Panc1 (cell line): ENCODE data around the gene CHPF2. TPM values are rescaled to one million over a fixed set of nuclear protein-coding genes. Genes with fewer than 3 reads are reported as not detected.

Source experiments
- ATAC-seq: fragments of 200-7000 bp; cut with Tn5 transposase; 2 replicates; pipeline ENCODE4 v1.9.1; 2020; ENCODE audit warnings: mild to moderate bottlenecking, moderate library complexity
- BruUV-seq: library from RNA; stranded (reverse); fragments of 400-500 nt; replicated peaks from 2 replicates; lab custom pipeline; 2021; lab: Mats Ljungman, UMichigan
- CTCF ChIA-PET: fragments of 300-600 bp; sonication (Branson Sonifier 250); formaldehyde crosslinking; loops from one replicate; lab custom pipeline; 2022; ENCODE audit warnings: antibody characterized with exemption; lab: Charles Lee
- POLR2A ChIA-PET: fragments of 300-600 bp; sonication (Branson Sonifier 250); formaldehyde crosslinking; loops from one replicate; lab custom pipeline; 2022; ENCODE audit warnings: antibody characterized with exemption; lab: Charles Lee
- DNase-seq: peaks from one replicate; pipeline ENCODE4 v3.0.0-alpha.2; 2010; ENCODE audit warnings: low read depth, low spot score
- H3K27ac ChIP-seq: 2 replicates; pipeline ENCODE4 v1.5.1; 2011; ENCODE audit warnings: mild to moderate bottlenecking, low read length, inconsistent platforms
- H3K27me3 ChIP-seq: fragments of 200-500 bp; sonication (Bioruptor generic); 2 replicates; pipeline ENCODE4 v1.6.0; 2014; ENCODE audit warnings: low read length, inconsistent platforms; ENCODE audit not compliant: control insufficient read depth, insufficient read depth
- H3K36me3 ChIP-seq: fragments of 200-500 bp; sonication (Bioruptor generic); 2 replicates; pipeline ENCODE4 v1.5.1; 2014; ENCODE audit warnings: inconsistent platforms, mild to moderate bottlenecking, low read length, moderate library complexity; ENCODE audit not compliant: control insufficient read depth, insufficient read depth
- H3K4me1 ChIP-seq: 2 replicates; pipeline ENCODE4 v1.5.1; 2011; ENCODE audit warnings: inconsistent platforms, mild to moderate bottlenecking, low read length, moderate library complexity; ENCODE audit not compliant: control insufficient read depth, insufficient read depth
- H3K4me3 ChIP-seq, 2 experiments: 2 replicates each; pipeline ENCODE4 v1.5.1; 2011 to 2012; ENCODE audit warnings: low read depth in 2 of 2, low read length in 2 of 2, mild to moderate bottlenecking in 2 of 2, inconsistent platforms in 1 of 2, moderate library complexity in 1 of 2
- H3K9me3 ChIP-seq: fragments of 200-500 bp; sonication (Bioruptor generic); 2 replicates; pipeline ENCODE4 v1.5.1; 2014; ENCODE audit warnings: low read depth, mild to moderate bottlenecking, inconsistent platforms, low read length, moderate library complexity; ENCODE audit not compliant: control insufficient read depth, insufficient read depth
- POLR2AphosphoS5 ChIP-seq: IDR thresholded peaks from 2 replicates; pipeline ENCODE4 v1.6.1; 2012; ENCODE audit warnings: mild to moderate bottlenecking, low read depth, low read length, moderate library complexity
- SIN3A ChIP-seq: IDR thresholded peaks from 2 replicates; pipeline ENCODE4 v1.6.1; 2012; ENCODE audit warnings: low read depth, mild to moderate bottlenecking, low read length, moderate library complexity, borderline replicate concordance; ENCODE audit not compliant: insufficient read depth
- TCF7L2 ChIP-seq: IDR thresholded peaks from 2 replicates; pipeline ENCODE4 v1.6.1; 2011; ENCODE audit warnings: mild to moderate bottlenecking, low read depth, low read length, inconsistent platforms
- in situ Hi-C: cut with HindIII; loops from 2 replicates; pipeline ENCODE4 v1.10.0; 2016; ENCODE audit warnings: low sequenced_read_pairs, low pct_unique_long_range_greater_than_20kb
- intact Hi-C: fragments of 100-400 bp; cut with micrococcal nuclease; formaldehyde crosslinking; loops from one replicate; pipeline ENCODE4 v1.10.0; 2022; ENCODE audit not compliant: unreplicated experiment
- total RNA-seq: library from RNA; stranded (reverse); gene quantifications from one replicate; pipeline ENCODE4 v1.2.1, GENCODE V29; 2021; ENCODE audit not compliant: unreplicated experiment
- TF ChIP-seq, protein P1 (sequence below): fragments of 450-650 bp; IDR thresholded peaks from 2 replicates; pipeline ENCODE4 v1.5.1; 2017; ENCODE audit warnings: mild to moderate bottlenecking
- TF ChIP-seq, protein P2 (sequence below), 2 experiments: IDR thresholded peaks; 2 replicates each; pipeline ENCODE4 v1.6.1; 2011 to 2012; ENCODE audit warnings: low read depth in 2 of 2, control low read depth in 1 of 2, low read length in 1 of 2, mild to moderate bottlenecking in 1 of 2, moderate library complexity in 1 of 2; ENCODE audit not compliant: insufficient read depth in 1 of 2

Gene CHPF2
- total RNA-seq, 1 experiment from 2014 or later = 44.9 TPM

DNA sequence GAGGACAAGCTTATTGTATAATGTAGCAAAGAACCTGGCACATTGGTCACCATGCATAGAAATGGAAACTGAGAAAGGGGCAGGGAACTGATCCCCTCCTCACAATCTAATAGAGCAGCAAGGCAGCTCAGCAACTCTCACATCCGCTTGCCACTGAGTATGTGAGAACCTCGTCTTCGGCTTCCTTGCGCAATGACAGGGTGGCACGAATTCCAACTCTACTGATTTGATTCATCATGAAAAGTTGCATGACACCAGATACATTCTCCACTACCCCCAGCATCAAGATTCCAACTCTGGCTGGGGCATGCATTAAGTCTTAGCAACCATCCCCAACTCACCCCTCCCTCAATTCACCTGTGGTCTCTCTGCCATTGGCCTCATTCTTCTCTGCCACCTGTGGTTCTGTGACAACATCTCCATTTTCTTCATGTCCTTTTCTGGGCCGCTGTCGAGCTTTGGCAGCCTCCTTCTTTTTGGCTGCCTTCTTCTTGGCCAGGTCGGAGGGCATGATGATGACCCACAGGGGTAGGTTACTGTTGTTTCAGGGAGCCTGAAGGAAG lies 6.3 kb upstream of the CHPF2 start:
- no peaks in the 10 kb centered on the region for H3K27me3 ChIP-seq
- POLR2A ChIA-PET = no interaction called here
- H3K4me1 ChIP-seq = peaks cover 17% of the 10 kb centered on the region
- peak overlapping the region; percentile 83 for H3K27ac ChIP-seq
- DNase-seq (no peak), ATAC-seq (no peak)
- in situ Hi-C loops = no loop called here
- TF ChIP-seq, protein P1, sequence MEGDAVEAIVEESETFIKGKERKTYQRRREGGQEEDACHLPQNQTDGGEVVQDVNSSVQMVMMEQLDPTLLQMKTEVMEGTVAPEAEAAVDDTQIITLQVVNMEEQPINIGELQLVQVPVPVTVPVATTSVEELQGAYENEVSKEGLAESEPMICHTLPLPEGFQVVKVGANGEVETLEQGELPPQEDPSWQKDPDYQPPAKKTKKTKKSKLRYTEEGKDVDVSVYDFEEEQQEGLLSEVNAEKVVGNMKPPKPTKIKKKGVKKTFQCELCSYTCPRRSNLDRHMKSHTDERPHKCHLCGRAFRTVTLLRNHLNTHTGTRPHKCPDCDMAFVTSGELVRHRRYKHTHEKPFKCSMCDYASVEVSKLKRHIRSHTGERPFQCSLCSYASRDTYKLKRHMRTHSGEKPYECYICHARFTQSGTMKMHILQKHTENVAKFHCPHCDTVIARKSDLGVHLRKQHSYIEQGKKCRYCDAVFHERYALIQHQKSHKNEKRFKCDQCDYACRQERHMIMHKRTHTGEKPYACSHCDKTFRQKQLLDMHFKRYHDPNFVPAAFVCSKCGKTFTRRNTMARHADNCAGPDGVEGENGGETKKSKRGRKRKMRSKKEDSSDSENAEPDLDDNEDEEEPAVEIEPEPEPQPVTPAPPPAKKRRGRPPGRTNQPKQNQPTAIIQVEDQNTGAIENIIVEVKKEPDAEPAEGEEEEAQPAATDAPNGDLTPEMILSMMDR = no peak
- TF ChIP-seq SIN3A (no peak), TCF7L2 (no peak), POLR2AphosphoS5 (no peak)
- TF ChIP-seq, protein P2, sequence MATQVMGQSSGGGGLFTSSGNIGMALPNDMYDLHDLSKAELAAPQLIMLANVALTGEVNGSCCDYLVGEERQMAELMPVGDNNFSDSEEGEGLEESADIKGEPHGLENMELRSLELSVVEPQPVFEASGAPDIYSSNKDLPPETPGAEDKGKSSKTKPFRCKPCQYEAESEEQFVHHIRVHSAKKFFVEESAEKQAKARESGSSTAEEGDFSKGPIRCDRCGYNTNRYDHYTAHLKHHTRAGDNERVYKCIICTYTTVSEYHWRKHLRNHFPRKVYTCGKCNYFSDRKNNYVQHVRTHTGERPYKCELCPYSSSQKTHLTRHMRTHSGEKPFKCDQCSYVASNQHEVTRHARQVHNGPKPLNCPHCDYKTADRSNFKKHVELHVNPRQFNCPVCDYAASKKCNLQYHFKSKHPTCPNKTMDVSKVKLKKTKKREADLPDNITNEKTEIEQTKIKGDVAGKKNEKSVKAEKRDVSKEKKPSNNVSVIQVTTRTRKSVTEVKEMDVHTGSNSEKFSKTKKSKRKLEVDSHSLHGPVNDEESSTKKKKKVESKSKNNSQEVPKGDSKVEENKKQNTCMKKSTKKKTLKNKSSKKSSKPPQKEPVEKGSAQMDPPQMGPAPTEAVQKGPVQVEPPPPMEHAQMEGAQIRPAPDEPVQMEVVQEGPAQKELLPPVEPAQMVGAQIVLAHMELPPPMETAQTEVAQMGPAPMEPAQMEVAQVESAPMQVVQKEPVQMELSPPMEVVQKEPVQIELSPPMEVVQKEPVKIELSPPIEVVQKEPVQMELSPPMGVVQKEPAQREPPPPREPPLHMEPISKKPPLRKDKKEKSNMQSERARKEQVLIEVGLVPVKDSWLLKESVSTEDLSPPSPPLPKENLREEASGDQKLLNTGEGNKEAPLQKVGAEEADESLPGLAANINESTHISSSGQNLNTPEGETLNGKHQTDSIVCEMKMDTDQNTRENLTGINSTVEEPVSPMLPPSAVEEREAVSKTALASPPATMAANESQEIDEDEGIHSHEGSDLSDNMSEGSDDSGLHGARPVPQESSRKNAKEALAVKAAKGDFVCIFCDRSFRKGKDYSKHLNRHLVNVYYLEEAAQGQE (IDR thresholded peaks at IDR 0.05; ENCODE audit: insufficient read depth in 1 of 2, low read depth in 2 of 2, low read length in 1 of 2) = no peak
- H3K9me3 ChIP-seq = no peaks in the 10 kb centered on the region
- H3K36me3 ChIP-seq = peaks cover 20% of the 10 kb centered on the region
- intact Hi-C loops = no loop called here
- H3K4me3 ChIP-seq = peak overlapping the region; percentile 88 to 89
- no TSS peak for BruUV-seq
- CTCF ChIA-PET = no interaction called here

DNA sequence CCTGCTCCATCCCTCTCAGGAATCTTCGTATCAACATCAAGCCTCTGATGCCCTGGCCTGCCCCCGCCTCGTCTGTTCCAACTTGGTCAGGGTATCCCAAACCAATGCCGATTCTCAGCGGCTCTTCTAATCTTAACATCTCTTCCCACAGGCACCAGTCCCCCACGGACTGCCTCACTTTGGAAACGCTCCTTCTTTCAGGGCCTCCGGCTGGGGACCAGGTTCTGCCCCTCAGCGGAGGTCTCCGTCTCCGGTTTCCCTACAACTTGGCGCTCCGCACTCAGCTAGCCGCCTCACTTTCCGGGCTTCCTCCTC lies 5.8 kb upstream of the CHPF2 start:
- H3K27me3 ChIP-seq = no peaks in the 10 kb centered on the region
- TF ChIP-seq, protein P2 (IDR thresholded peaks at IDR 0.05; ENCODE audit: insufficient read depth in 1 of 2, low read depth in 2 of 2, low read length in 1 of 2) = no peak
- TF ChIP-seq, protein P1 = no peak
- TF ChIP-seq SIN3A = no peak
- TF ChIP-seq POLR2AphosphoS5 = no peak
- no peak for TF ChIP-seq TCF7L2
- peak overlapping the region; percentile 83 for H3K27ac ChIP-seq
- ATAC-seq = no peak
- TSS peak; percentile 79 for BruUV-seq
- H3K36me3 ChIP-seq = peaks cover 20% of the 10 kb centered on the region
- no peak for DNase-seq
- ChIA-PET POLR2A (no interaction called here), CTCF (interaction anchor here (1.2 kb wide), 1 partner anchor 57 kb away, joined by 4 read pairs; no protein-coding TSS in a partner anchor)
- intact Hi-C loops = no loop called here
- no peaks in the 10 kb centered on the region for H3K9me3 ChIP-seq
- H3K4me3 ChIP-seq = peak overlapping the region; percentile 88 to 89
- H3K4me1 ChIP-seq = peaks cover 17% of the 10 kb centered on the region
- in situ Hi-C loops = no loop called here
